ENCODE data around the gene CFAP299.

Gene CFAP299

DNA sequence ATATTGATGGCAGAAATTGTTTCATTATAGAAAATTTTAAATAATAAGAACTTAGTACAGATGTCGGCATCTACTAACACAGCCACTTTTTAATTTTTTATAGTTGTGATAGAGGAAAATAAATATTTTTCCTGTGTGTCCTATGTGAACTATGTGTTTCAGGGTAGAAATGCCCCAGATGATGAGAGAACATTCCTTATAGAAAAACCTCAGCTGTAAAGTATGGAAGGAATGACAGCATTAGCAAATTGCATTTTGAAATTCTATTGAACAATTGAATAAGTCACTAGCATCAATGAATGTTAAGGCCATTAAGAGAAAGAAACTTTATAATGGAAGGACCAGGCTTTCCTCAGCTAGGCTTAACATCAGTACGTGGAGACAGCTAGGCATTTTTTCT is 149.2 kb downstream of the CFAP299 start:
- DNase-seq (ENCODE audit: insufficient read length, low spot score): no peak
- TF ChIP-seq, protein P1, sequence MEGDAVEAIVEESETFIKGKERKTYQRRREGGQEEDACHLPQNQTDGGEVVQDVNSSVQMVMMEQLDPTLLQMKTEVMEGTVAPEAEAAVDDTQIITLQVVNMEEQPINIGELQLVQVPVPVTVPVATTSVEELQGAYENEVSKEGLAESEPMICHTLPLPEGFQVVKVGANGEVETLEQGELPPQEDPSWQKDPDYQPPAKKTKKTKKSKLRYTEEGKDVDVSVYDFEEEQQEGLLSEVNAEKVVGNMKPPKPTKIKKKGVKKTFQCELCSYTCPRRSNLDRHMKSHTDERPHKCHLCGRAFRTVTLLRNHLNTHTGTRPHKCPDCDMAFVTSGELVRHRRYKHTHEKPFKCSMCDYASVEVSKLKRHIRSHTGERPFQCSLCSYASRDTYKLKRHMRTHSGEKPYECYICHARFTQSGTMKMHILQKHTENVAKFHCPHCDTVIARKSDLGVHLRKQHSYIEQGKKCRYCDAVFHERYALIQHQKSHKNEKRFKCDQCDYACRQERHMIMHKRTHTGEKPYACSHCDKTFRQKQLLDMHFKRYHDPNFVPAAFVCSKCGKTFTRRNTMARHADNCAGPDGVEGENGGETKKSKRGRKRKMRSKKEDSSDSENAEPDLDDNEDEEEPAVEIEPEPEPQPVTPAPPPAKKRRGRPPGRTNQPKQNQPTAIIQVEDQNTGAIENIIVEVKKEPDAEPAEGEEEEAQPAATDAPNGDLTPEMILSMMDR (IDR thresholded peaks at IDR 0.05; ENCODE audit: insufficient read depth, missing control alignments): no peak
- peak; percentile 21 for FAIRE-seq

DNA sequence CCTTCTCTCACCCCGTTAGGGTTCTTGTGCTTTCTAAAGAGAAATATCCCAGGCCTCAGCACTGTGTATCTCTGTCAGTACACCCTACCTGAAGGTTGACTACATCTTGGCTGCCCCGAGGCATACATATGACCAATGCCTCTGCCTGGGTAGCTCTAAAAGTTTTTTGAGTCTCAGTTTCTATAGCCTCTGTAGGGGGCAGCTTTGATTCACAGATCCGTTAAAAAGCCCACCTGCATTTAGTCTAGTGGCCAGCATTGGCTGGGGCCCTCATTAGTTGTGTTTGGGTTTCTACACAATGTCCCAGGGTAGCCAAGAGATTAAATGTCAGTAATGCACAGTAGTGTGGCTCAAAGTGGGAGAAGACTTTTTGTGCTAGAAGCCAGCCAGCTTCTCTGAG is 151.1 kb downstream of the CFAP299 start:
- TF ChIP-seq, protein P1 (IDR thresholded peaks at IDR 0.05; ENCODE audit: insufficient read depth, missing control alignments): peak; percentile 15
- DNase-seq (ENCODE audit: insufficient read length, low spot score) (no peak), FAIRE-seq (no peak)

DNA sequence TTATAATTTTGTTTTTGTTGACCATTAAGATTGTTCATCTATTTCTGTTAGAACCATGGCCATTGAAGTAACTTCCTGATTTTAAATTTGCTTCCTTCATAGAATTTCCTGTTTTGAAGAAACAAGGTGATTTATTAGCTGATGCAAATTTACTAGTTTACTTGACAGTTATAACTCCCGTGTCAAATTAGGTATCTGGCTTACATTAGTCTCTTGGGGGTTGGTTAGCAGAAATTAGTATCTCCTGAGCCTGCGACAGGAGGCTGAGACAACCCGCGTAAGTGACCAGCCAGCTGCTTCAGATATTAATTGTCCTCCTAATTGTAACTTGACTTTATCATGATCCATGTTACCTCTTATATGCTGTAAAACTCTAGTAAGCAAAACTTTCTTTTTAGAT is 154.3 kb downstream of the CFAP299 start:
- DNase-seq (ENCODE audit: insufficient read length, low spot score) (no peak), FAIRE-seq (no peak)
- TF ChIP-seq, protein P1 (IDR thresholded peaks at IDR 0.05; ENCODE audit: insufficient read depth, missing control alignments): no peak

DNA sequence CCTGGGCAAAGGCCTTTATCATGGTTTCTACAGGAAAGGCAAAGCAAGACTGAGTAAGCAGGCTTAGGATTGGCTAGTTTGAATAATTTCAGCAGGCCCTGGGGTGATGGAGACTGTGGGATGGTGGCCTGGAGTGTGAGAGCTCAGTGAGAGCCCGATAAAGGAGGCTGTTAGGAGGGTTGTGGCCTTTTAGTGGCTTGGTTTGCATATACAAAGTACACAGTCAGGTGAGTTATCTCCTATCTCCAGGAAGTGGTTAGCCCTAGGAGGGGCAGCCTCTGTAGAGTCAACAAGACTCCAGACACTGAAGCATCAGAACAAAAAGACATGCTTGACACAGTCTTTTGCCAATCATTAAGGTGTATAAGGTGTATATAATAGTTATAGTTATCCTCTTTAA is 157.2 kb downstream of the CFAP299 start:
- FAIRE-seq (no peak), DNase-seq (ENCODE audit: insufficient read length, low spot score) (no peak)
- TF ChIP-seq, protein P1 (IDR thresholded peaks at IDR 0.05; ENCODE audit: insufficient read depth, missing control alignments): no peak

DNA sequence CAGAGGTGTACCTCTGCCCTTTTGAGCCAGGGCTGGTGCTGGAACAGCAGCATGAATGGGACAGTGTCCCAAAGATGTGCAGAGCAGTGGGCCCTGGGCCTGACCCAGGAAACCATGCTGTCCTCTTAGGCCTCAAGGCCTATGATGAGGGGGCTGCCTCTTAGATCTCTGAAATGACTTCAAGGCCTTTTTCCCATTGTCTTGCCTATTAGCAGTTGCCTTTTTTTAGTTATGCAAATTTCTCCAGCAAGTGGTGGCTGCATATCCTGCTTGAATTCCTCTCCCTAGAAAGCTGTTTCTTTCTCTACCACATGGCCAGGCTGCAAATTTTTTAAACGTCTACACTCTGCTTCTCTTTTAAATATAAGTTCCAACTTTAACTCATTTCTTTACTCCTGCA is 160.3 kb downstream of the CFAP299 start:
- FAIRE-seq: no peak
- DNase-seq (ENCODE audit: insufficient read length, low spot score): no peak
- TF ChIP-seq, protein P1 (IDR thresholded peaks at IDR 0.05; ENCODE audit: insufficient read depth, missing control alignments): no peak

DNA sequence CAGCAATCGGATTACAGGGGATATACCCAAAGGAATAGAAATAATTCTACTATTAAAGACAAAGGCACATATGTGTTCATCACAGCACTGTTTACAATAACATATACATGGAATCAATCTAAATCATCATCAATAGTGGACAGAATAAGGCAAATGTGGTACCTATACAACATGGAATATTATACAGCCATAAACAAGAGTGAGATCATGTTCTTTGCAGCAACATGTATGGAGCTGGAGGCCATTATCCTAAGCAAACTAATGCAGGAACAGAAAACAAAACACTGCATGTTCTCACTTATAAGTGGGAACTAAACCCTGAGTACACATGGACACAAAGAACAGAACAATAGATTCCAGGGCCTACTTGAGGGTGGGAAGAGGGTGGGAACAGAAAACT is 163.2 kb downstream of the CFAP299 start:
- DNase-seq (ENCODE audit: insufficient read length, low spot score) (no peak), FAIRE-seq (no peak)
- TF ChIP-seq, protein P1 (IDR thresholded peaks at IDR 0.05; ENCODE audit: insufficient read depth, missing control alignments): no peak

DNA sequence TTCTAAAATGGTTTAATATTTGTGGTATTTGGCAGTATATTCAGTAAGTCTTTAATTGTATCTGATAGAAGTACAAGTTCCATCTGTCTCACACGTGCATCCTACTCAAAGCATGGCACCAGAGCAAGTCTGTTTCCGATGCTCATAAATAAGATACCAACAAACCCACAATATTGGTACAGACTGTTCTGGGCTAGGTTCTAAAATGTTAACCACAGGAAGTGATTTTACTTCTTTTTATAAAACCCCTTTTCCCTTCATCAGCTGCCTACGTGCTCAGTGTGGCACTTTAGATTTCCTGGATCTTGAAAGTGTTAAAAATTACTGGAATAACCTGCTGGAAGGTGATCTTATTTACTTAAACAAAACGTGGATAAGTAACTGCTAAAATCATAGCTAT is 165.1 kb downstream of the CFAP299 start:
- FAIRE-seq: no peak
- no peak for DNase-seq (ENCODE audit: insufficient read length, low spot score)
- TF ChIP-seq, protein P1 (IDR thresholded peaks at IDR 0.05; ENCODE audit: insufficient read depth, missing control alignments): no peak

Data from D721Med (cell line).